ENCODE measurements around the gene FAM181B. TPM values are rescaled to one million over a fixed set of nuclear protein-coding genes. Genes with fewer than 3 reads are reported as not detected.

Gene FAM181B
- total RNA-seq, 1 experiment from 2014 or later: 0.44 TPM

- Histone ChIP-seq H2AK5ac (ENCODE audit: insufficient read length, low read length) (no peak overlapping the region), H2BK15ac (ENCODE audit: low read depth, low read length) (no peak overlapping the region), H4K8ac (replicated peaks; ENCODE audit: insufficient read length, low read depth, low read length) (no peak overlapping the region), H4K91ac (ENCODE audit: insufficient read length, low read depth, low read length) (no peak overlapping the region), H3K9ac (ENCODE audit: extremely low read depth, insufficient read length, low read length) (no peak overlapping the region), H3K27me3 (ENCODE audit: insufficient read depth, low read length) (peaks cover 18% of the 10 kb centered on the region; the same call in 1 of the 2 replicates), H3T11ph (ENCODE audit: low read length) (no peak overlapping the region), H3K27ac (ENCODE audit: insufficient read length, low read depth, low read length) (no peak overlapping the region), H3K23me2 (ENCODE audit: insufficient read length, low read depth, low read length, poor library complexity, severe bottlenecking) (peaks cover 3% of the 10 kb centered on the region), H3K14ac (ENCODE audit: insufficient read depth, low read length) (no peak overlapping the region), H2BK20ac (ENCODE audit: low read depth, low read length, poor library complexity, severe bottlenecking) (no peak overlapping the region), H3K79me1 (ENCODE audit: insufficient read depth, low read depth, low read length, poor library complexity, severe bottlenecking) (no peaks in the 10 kb centered on the region), H2BK120ac (ENCODE audit: low read depth, low read length, poor library complexity, severe bottlenecking) (no peak overlapping the region), H2BK12ac (ENCODE audit: insufficient read length, low read depth, low read length) (no peak overlapping the region), H4K5ac (ENCODE audit: insufficient read length, low read depth, low read length) (no peak overlapping the region), H2BK5ac (ENCODE audit: insufficient read length, low read length) (no peak overlapping the region), H3K4ac (ENCODE audit: low read depth, low read length) (no peak overlapping the region), H3K4me1 (ENCODE audit: insufficient read depth, low read length) (no peaks in the 10 kb centered on the region), H4K20me1 (ENCODE audit: control insufficient read depth, insufficient read depth, insufficient read length) (no peaks in the 10 kb centered on the region), H2AFZ (ENCODE audit: low read length) (no peak overlapping the region), H3K4me2 (ENCODE audit: insufficient read depth, insufficient read length, low read length) (peak overlapping the region; percentile 44), H3K23ac (ENCODE audit: insufficient read length, low read depth, low read length) (no peak overlapping the region), H3K18ac (ENCODE audit: insufficient read length, low read depth, low read length) (no peak overlapping the region), H3K9me3 (ENCODE audit: control insufficient read depth, low read depth, low read length) (no peaks in the 10 kb centered on the region), H3K56ac (ENCODE audit: insufficient read length, low read depth, low read length) (no peak overlapping the region), H3K79me2 (ENCODE audit: insufficient read depth, low read length) (no peaks in the 10 kb centered on the region)
- Mint-ChIP-seq H3K27ac (no peak overlapping the region), H3K4me1 (peaks cover 33 to 40% of the 10 kb centered on the region in 2 experiments), H3K27me3 (ENCODE audit: low read depth) (peaks cover 77% of the 10 kb centered on the region), H3K4me3 (peak overlapping the region; percentile 65 to 83), H3K9me3 (no peaks in the 10 kb centered on the region; a peak in 1 of 5 replicates), H3K36me3 (ENCODE audit: insufficient read depth in 1 of 3, low read depth in 3 of 3) (no peaks in the 10 kb centered on the region; a peak in 1 of 7 replicates)
- no CpG with 5 or more reads among the region's 9 CpGs for WGBS (ENCODE audit: extremely low coverage, insufficient read length, low lambda C conversion rate)
- no peak for DNase-seq
- no peak for TF ChIP-seq CTCF (conservative IDR thresholded peaks at IDR 0.05)
Measured at GRCh38 chr11:82734120-82734479, 436 bp upstream of the FAM181B start.

Measured in H9 (cell line).